AG04450 (cell line): ENCODE data around the gene CST2. TPM values are rescaled to one million over a fixed set of nuclear protein-coding genes. Genes with fewer than 3 reads are reported as not detected.

ENCODE experiments used
- polyA plus RNA-seq: library from polyadenylated mRNA; depleted of rRNA; stranded (reverse); fragments of >200 nt; gene quantifications from 2 replicates; pipeline ENCODE4 v1.2.3, GENCODE V29; 2011; rRNA removed

CST2 gene
- polyA plus RNA-seq, 1 experiment: not detected

Other genes starting within 250 kb of the CST2 start
- gene CST9, start 220.8 kb downstream of the CST2 start, polyA plus RNA-seq: not detected in 2 replicates
- 166 and 273 TPM in 2 replicates for gene CST3, start 188.8 kb downstream of the CST2 start, polyA plus RNA-seq
- gene CST4, start 137.7 kb downstream of the CST2 start, polyA plus RNA-seq: not detected in 2 replicates
- not detected in 2 replicates for gene CST1, start 75.8 kb downstream of the CST2 start, polyA plus RNA-seq
- gene CST5, start 53.0 kb upstream of the CST2 start, polyA plus RNA-seq: not detected in 2 replicates
- gene GGTLC1, start 162.1 kb upstream of the CST2 start, polyA plus RNA-seq: not detected in 2 replicates